ENCODE data around the gene TMEM145.
"Not testable (repeated sequence)": the region's sequence is repeated elsewhere in the genome, so short reads cannot be mapped to it uniquely, and the experiment has no call there.

TMEM145 gene

GRCh38 chr19:42313096-42313839 lies at the start of gene TMEM145:
TMEM145 (plus strand) TSS chr19:42313309; CDS start chr19:42313377, 68 bp downstream.
- in situ Hi-C loops (cut with MboI; ENCODE audit: low sequenced_read_pairs) = loop anchor here (10.0 kb wide), 1 partner anchor 178 kb away; the partner anchor contains the start of gene POU2F2

- in situ Hi-C loops (cut with MboI; ENCODE audit: low sequenced_read_pairs) = not testable (repeated sequence)
These were observed 47.0 kb upstream of the TMEM145 start for GRCh38 chr19:42266105-42266504.

GRCh38 chr19:42266928-42267603 lies 46.0 kb upstream of the TMEM145 start:
- in situ Hi-C loops (cut with MboI; ENCODE audit: low sequenced_read_pairs) = not testable (repeated sequence)

- in situ Hi-C loops (cut with MboI; ENCODE audit: low sequenced_read_pairs) = no loop called here
These were observed 45.4 kb upstream of the TMEM145 start for GRCh38 chr19:42267644-42268141.

GRCh38 chr19:42268142-42268703 lies 44.9 kb upstream of the TMEM145 start:
- in situ Hi-C loops (cut with MboI; ENCODE audit: low sequenced_read_pairs) = no loop called here

GRCh38 chr19:42268704-42269477 lies 44.2 kb upstream of the TMEM145 start, which contains the start of gene CIC:
CIC (plus strand) TSS chr19:42269252; CDS start chr19:42271784, 2,532 bp downstream.
- in situ Hi-C loops (cut with MboI; ENCODE audit: low sequenced_read_pairs) = no loop called here

GRCh38 chr19:42269478-42270345 lies 43.4 kb upstream of the TMEM145 start:
- in situ Hi-C loops (cut with MboI; ENCODE audit: low sequenced_read_pairs) = no loop called here

GRCh38 chr19:42270346-42271044 lies 42.6 kb upstream of the TMEM145 start:
- in situ Hi-C loops (cut with MboI; ENCODE audit: low sequenced_read_pairs) = no loop called here

GRCh38 chr19:42271045-42271419 lies 42.1 kb upstream of the TMEM145 start:
- in situ Hi-C loops (cut with MboI; ENCODE audit: low sequenced_read_pairs) = no loop called here

GRCh38 chr19:42271861-42272534 lies 41.1 kb upstream of the TMEM145 start:
- in situ Hi-C loops (cut with MboI; ENCODE audit: low sequenced_read_pairs) = no loop called here

GRCh38 chr19:42272535-42272897 lies 40.6 kb upstream of the TMEM145 start:
- in situ Hi-C loops (cut with MboI; ENCODE audit: low sequenced_read_pairs) = no loop called here

- in situ Hi-C loops (cut with MboI; ENCODE audit: low sequenced_read_pairs) = no loop called here
These were observed 40.1 kb upstream of the TMEM145 start for GRCh38 chr19:42272989-42273406.

- in situ Hi-C loops (cut with MboI; ENCODE audit: low sequenced_read_pairs) = no loop called here
These were observed 39.6 kb upstream of the TMEM145 start for GRCh38 chr19:42273407-42274064.

- in situ Hi-C loops (cut with MboI; ENCODE audit: low sequenced_read_pairs) = no loop called here
These were observed 38.9 kb upstream of the TMEM145 start for GRCh38 chr19:42274065-42274682.

- in situ Hi-C loops (cut with MboI; ENCODE audit: low sequenced_read_pairs) = no loop called here
These were observed 38.0 kb upstream of the TMEM145 start for GRCh38 chr19:42275103-42275502.

- in situ Hi-C loops (cut with MboI; ENCODE audit: low sequenced_read_pairs) = no loop called here
These were observed 37.6 kb upstream of the TMEM145 start for GRCh38 chr19:42275517-42275916.

- in situ Hi-C loops (cut with MboI; ENCODE audit: low sequenced_read_pairs) = no loop called here
These were observed 36.8 kb upstream of the TMEM145 start for GRCh38 chr19:42276284-42276683.

- in situ Hi-C loops (cut with MboI; ENCODE audit: low sequenced_read_pairs) = no loop called here
These were observed 36.3 kb upstream of the TMEM145 start for GRCh38 chr19:42276821-42277220.
